Activated CD8-positive, alpha-beta T cell treated with anti-CD3 and anti-CD28 coated beads for 36 hours (primary cell): ENCODE data around the gene RYR2. TPM values are rescaled to one million over a fixed set of nuclear protein-coding genes. Genes with fewer than 3 reads are reported as not detected.

Source experiments
- ATAC-seq: fragments of 200-7000 bp; cut with Tn5 transposase; one replicate; pipeline ENCODE4 v1.10.0; 2021; ENCODE audit warnings: mild to moderate bottlenecking, moderate library complexity
- CTCF ChIA-PET: fragments of 350-600 bp; sonication (Branson Sonifier 250); formaldehyde crosslinking; loops from one replicate; lab custom pipeline; 2021; ENCODE audit warnings: antibody characterized with exemption; lab: Charles Lee
- POLR2A ChIA-PET: fragments of 350-600 bp; sonication (Branson Sonifier 250); formaldehyde crosslinking; loops from one replicate; lab custom pipeline; 2021; ENCODE audit warnings: antibody characterized with exemption; lab: Charles Lee
- DNase-seq: peaks from one replicate; pipeline ENCODE4 v3.0.0-alpha.2; 2020
- H3K27ac Mint-ChIP-seq: one replicate; pipeline ENCODE4 v1.8.0; 2021; ENCODE audit warnings: mild to moderate bottlenecking, mixed read lengths
- H3K27me3 Mint-ChIP-seq: one replicate; pipeline ENCODE4 v1.8.0; 2021; ENCODE audit warnings: mixed read lengths
- H3K36me3 Mint-ChIP-seq: one replicate; pipeline ENCODE4 v1.8.0; 2021; ENCODE audit warnings: low read depth, mixed read lengths
- H3K4me1 Mint-ChIP-seq: one replicate; pipeline ENCODE4 v1.8.0; 2021; ENCODE audit warnings: low read depth, mixed read lengths
- H3K4me3 Mint-ChIP-seq: one replicate; pipeline ENCODE4 v1.8.0; 2021; ENCODE audit warnings: mild to moderate bottlenecking, moderate library complexity, mixed read lengths
- H3K9me3 Mint-ChIP-seq: one replicate; pipeline ENCODE4 v1.8.0; 2021; ENCODE audit warnings: mixed read lengths
- CTCF ChIP-seq: fragments of 200-600 bp; IDR thresholded peaks from one replicate; pipeline ENCODE4 v1.8.0; 2022; ENCODE audit warnings: antibody characterized with exemption, mild to moderate bottlenecking
- intact Hi-C: fragments of 100-400 bp; cut with micrococcal nuclease; formaldehyde crosslinking; loops from one replicate; pipeline ENCODE4 v1.10.0; 2022
- total RNA-seq, 2 experiments: library from RNA; stranded (reverse); gene quantifications; one replicate each; pipeline ENCODE4 v1.2.3, GENCODE V29; 2021

RYR2 gene
- total RNA-seq, 2 experiments from 2014 or later = 0.02 TPM

DNA sequence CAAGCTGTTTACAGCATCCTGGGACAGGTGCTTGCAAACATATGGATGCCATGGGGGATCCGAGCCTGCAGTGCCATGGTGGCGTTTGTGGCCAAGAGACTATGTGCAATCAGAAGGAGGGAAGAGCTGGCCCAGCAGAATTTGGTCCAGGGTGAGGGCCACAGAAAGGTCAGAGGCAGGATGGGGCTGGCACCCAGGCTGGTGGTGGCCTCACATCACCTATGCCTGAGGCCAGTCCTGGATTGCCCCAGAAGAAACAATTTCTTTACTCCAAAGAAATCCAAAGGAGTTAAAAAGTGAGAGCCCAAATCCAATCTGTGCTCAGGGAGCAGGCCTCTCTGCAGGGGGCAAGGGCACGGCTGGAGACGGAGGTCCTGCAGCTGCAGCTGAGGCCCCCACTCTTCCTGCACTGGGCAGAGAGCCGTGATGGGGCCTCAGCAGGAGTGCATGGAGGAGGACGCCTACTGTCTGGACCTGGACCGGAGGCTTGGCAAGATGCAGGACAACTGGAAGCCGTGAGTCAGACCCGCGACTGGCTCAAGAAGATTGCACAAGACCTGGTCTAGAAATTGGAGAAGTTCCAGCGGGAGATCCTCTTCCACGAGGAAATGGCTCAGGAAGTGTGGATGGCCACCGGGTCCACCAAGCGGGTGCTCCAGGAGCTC is 163.5 kb downstream of the RYR2 start:
- CTCF ChIA-PET = no interaction called here
- TF ChIP-seq CTCF = no peak

GRCh38 chr1:237206065-237206414 is 164.1 kb downstream of the RYR2 start:
- ChIA-PET POLR2A (no interaction called here), CTCF (no interaction called here)
- Mint-ChIP-seq H3K4me3 (no peak overlapping the region), H3K4me1 (no peaks in the 10 kb centered on the region), H3K27me3 (no peaks in the 10 kb centered on the region), H3K27ac (no peak overlapping the region), H3K36me3 (no peaks in the 10 kb centered on the region), H3K9me3 (no peaks in the 10 kb centered on the region)
- ATAC-seq (no peak), DNase-seq (no peak)
- no peak for TF ChIP-seq CTCF
- intact Hi-C loops = no loop called here

More for the DNA sequence above, 163.5 kb downstream of the RYR2 start:
- intact Hi-C loops = no loop called here
- POLR2A ChIA-PET = no interaction called here
- DNase-seq = no peak
- H3K4me3 Mint-ChIP-seq = no peak overlapping the region
- H3K36me3 Mint-ChIP-seq = no peaks in the 10 kb centered on the region
- no peak for ATAC-seq
- no peaks in the 10 kb centered on the region for H3K4me1 Mint-ChIP-seq
- H3K27me3 Mint-ChIP-seq = no peaks in the 10 kb centered on the region
- H3K27ac Mint-ChIP-seq = no peak overlapping the region
- H3K9me3 Mint-ChIP-seq = no peaks in the 10 kb centered on the region

GRCh38 chr1:237211031-237211430 is 169.0 kb downstream of the RYR2 start:
- DNase-seq (no peak), ATAC-seq (no peak)
- no peaks in the 10 kb centered on the region for H3K36me3 Mint-ChIP-seq
- peaks cover 2% of the 10 kb centered on the region for H3K27me3 Mint-ChIP-seq
- CTCF ChIA-PET = no interaction called here
- intact Hi-C loops = no loop called here
- no peak overlapping the region for H3K4me3 Mint-ChIP-seq
- no peak overlapping the region for H3K27ac Mint-ChIP-seq
- no peaks in the 10 kb centered on the region for H3K9me3 Mint-ChIP-seq
- H3K4me1 Mint-ChIP-seq = no peaks in the 10 kb centered on the region
- POLR2A ChIA-PET = no interaction called here
- no peak for TF ChIP-seq CTCF

GRCh38 chr1:237211540-237211939 is 169.6 kb downstream of the RYR2 start:
- POLR2A ChIA-PET = no interaction called here
- no peak for DNase-seq
- no peak for ATAC-seq
- intact Hi-C loops = no loop called here
- Mint-ChIP-seq H3K9me3 (no peaks in the 10 kb centered on the region), H3K27me3 (peaks cover 2% of the 10 kb centered on the region), H3K36me3 (no peaks in the 10 kb centered on the region), H3K4me3 (no peak overlapping the region), H3K4me1 (no peaks in the 10 kb centered on the region), H3K27ac (no peak overlapping the region)
- TF ChIP-seq CTCF = no peak
- CTCF ChIA-PET = no interaction called here

DNA sequence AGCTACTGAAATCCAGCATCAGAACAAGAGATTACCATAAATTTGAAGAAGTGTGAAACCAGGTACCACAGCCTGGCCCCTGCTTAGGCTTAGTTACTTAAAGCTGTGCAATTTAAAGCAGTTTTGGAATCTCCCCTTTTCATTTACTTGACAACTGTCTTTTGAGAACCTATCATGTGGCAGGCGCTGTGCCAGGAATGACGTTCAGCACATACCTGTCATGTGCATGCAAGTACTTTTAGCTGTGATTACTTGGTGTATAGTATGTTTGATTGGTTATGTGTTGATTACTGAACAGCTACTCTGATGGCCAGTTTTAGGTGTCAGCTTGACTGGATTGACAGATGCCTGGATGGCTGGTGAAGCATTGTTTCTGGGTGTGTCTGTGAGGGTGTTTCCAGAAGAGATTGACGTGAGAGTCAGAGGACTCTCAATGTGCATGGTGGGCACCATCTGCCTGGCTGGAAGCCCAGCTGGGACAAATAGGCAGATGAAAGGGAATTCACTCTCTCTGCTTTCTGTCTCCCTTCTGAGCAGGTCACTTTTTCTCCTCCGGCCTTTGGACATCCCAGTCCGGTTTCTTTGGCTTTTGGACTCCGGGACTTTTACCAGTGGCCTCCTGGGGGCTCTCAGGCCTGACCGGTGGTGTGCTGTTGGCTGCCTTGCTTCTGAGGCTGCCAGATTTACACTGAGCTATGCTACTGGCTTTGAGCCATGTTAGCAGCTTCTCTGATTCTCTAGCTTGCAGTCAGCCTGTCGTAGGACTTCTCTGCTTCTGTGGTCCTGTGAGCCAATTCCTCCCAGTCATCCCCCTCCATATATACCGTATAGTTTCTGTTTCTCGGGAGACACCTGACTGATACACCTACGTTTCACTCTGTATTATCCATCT is 178.0 kb downstream of the RYR2 start:
- ChIA-PET CTCF (no interaction called here), POLR2A (interaction anchor here (0.5 kb wide), 1 partner anchor 18 kb away, joined by 3 read pairs; no protein-coding TSS in a partner anchor)
- ATAC-seq = no peak
- Mint-ChIP-seq H3K4me1 (no peaks in the 10 kb centered on the region), H3K9me3 (no peaks in the 10 kb centered on the region), H3K4me3 (no peak overlapping the region), H3K36me3 (no peaks in the 10 kb centered on the region), H3K27me3 (peaks cover 6% of the 10 kb centered on the region), H3K27ac (no peak overlapping the region)
- no peak for DNase-seq
- intact Hi-C loops = no loop called here
- no peak for TF ChIP-seq CTCF
